Ovary (tissue), 3 donors: ENCODE measurements around the gene PCDHGA11.

Experiments used
- CTCF ChIP-seq, 3 donors: fragments of 450-650 bp in 2 of 3; fragments of 200-600 bp in 1 of 3; IDR thresholded peaks; one replicate each; pipeline versions ENCODE4 v1.5.1 to v1.8.0; 2016 to 2022; ENCODE audit warnings: antibody characterized with exemption in 3 of 3, mild to moderate bottlenecking in 1 of 3
- EP300 ChIP-seq: sonication (generic); formaldehyde crosslinking; IDR thresholded peaks from one replicate; pipeline ENCODE4 v1.6.1; 2017; ENCODE audit warnings: antibody characterized with exemption
- POLR2A ChIP-seq: fragments of 450-650 bp; IDR thresholded peaks from one replicate; pipeline ENCODE4 v1.6.1; 2017; ENCODE audit warnings: antibody characterized with exemption, mild to moderate bottlenecking, moderate library complexity
- donor health status: DM: no; HTN: no; CAD: no.

GRCh38 chr5:141427783-141428426 is 7.1 kb downstream of the PCDHGA11 start:
- TF ChIP-seq CTCF (IDR thresholded peaks at IDR 0.05): no peak
- TF ChIP-seq POLR2A: no peak
- no peak for TF ChIP-seq EP300
